Psoas muscle (tissue), 8 donors: ENCODE results near the gene TDRD9. TPM values are rescaled to one million over a fixed set of nuclear protein-coding genes. Genes with fewer than 3 reads are reported as not detected.

Experiments
- ATAC-seq, 4 donors: fragments of 200-7000 bp; cut with Tn5 transposase; one replicate each; pipeline ENCODE4 v1.9.1; 2020; ENCODE audit warnings: moderate library complexity in 3 of 4, mild to moderate bottlenecking in 2 of 4
- DNase-seq, 2 donors: peaks; one replicate each; pipeline ENCODE4 v3.0.0-alpha.2; 2020
- H3K27ac ChIP-seq: fragments of 200-600 bp; one replicate; pipeline ENCODE4 v1.8.0; 2022
- H3K27me3 ChIP-seq, 3 donors: fragments of 200-600 bp in 1 of 3; one replicate each; pipeline versions ENCODE4 v1.6.1 to v1.8.0; 2013 to 2022; ENCODE audit warnings: low read length in 2 of 3, mild to moderate bottlenecking in 2 of 3, moderate library complexity in 1 of 3; ENCODE audit not compliant: insufficient read depth in 3 of 3
- H3K36me3 ChIP-seq, 2 donors: fragments of 200-600 bp in 1 of 2; one replicate each; pipeline versions ENCODE4 v1.6.1 to v1.8.0; 2013 to 2022; ENCODE audit warnings: low read depth in 1 of 2, mild to moderate bottlenecking in 1 of 2, moderate library complexity in 1 of 2; ENCODE audit not compliant: insufficient read depth in 1 of 2
- H3K4me1 ChIP-seq: fragments of 200-600 bp; one replicate; pipeline ENCODE4 v1.8.0; 2022
- H3K4me3 ChIP-seq: fragments of 200-600 bp; one replicate; pipeline ENCODE4 v1.8.0; 2022; ENCODE audit warnings: mild to moderate bottlenecking
- H3K9me3 ChIP-seq: fragments of 200-600 bp; one replicate; pipeline ENCODE4 v1.8.0; 2022
- CTCF ChIP-seq: fragments of 200-600 bp; IDR thresholded peaks from one replicate; pipeline ENCODE4 v1.8.0; 2022; ENCODE audit warnings: antibody characterized with exemption
- WGBS, 3 donors: extraction: QIAGEN DNeasy Blood & Tissue Kit; methylation state at CpG; one replicate each; pipeline versions ENCODE4 v1.1.6 to v1.1.7; 2013; 5-methylcytosine and 5-hydroxymethylcytosine counted together
- intact Hi-C, 2 donors: fragments of 100-400 bp; cut with DNase I; formaldehyde crosslinking; loops; one replicate each; pipeline versions ENCODE4 v1.11.0 to v1.14.2; 2022
- polyA plus RNA-seq, 3 donors: library from polyadenylated mRNA; stranded (reverse); fragments of 200-250 nt; gene quantifications; one replicate each; pipeline ENCODE4 v1.2.3, GENCODE V29; 2013
- total RNA-seq, 4 donors: library from RNA; stranded (reverse); fragmentation: NEBNext Ultra II Directional in 2 of 4; extraction: Animal tissue kit (Norgen Biotek cat#: 25700) in 2 of 4; gene quantifications; one replicate each; pipeline versions ENCODE4 v1.2.1 to v1.2.4, GENCODE V29; 2021 to 2023
- donor health status: healthy with polysubstance abuse.
- donor health status: DM: no; HTN: no; CAD: no; lungs with moderate emphysema.
- donor health status: Bipolar disorder and iron deficiency.
- donor health status: healthy.
- donor health status: DM: yes; HTN: yes; CAD: no.
- donor health status: DM: no; HTN: no; CAD: no.
- donor health status: DM: no; HTN: no; CAD: no.
- donor health status: DM: yes; HTN: yes; CAD: no.

Gene TDRD9
- total and polyA plus RNA-seq, 7 donors, result 0.13 to 1.3 (median 0.31) TPM

- WGBS, 3 donors, result 88 to 91% (median 90%) methylated on average over 5 of the region's 5 CpGs
- no peak for TF ChIP-seq CTCF
- ATAC-seq (no peak), DNase-seq (no peak)
- no peak overlapping the region for H3K4me3 ChIP-seq
- intact Hi-C loops, result no loop called here
- H3K27me3 ChIP-seq, result peaks cover 0 to 16% (median 5%) of the 10 kb centered on the region in 3 donors
- H3K9me3 ChIP-seq, result no peaks in the 10 kb centered on the region
- H3K36me3 ChIP-seq, result no peaks in the 10 kb centered on the region
- H3K4me1 ChIP-seq, result no peaks in the 10 kb centered on the region
- H3K27ac ChIP-seq, result no peak overlapping the region
These were observed 138.0 kb downstream of the TDRD9 start for GRCh38 chr14:104066279-104066678.

GRCh38 chr14:104066719-104067295, 138.6 kb downstream of the TDRD9 start:
- intact Hi-C loops, result no loop called here
- DNase-seq (no peak), ATAC-seq (no peak)
- Histone ChIP-seq H3K9me3 (no peaks in the 10 kb centered on the region), H3K27ac (no peak overlapping the region), H3K27me3 (peaks cover 0 to 16% (median 5%) of the 10 kb centered on the region in 3 donors), H3K4me3 (no peak overlapping the region), H3K36me3 (no peaks in the 10 kb centered on the region), H3K4me1 (no peaks in the 10 kb centered on the region)
- TF ChIP-seq CTCF, result no peak
- WGBS, 3 donors, result 68 to 74% (median 72%) methylated on average over 4 of the region's 4 CpGs

- 66 to 77% (median 76%) methylated on average over 7 of the region's 7 CpGs for WGBS, 3 donors
- no peak overlapping the region for H3K4me3 ChIP-seq
- H3K27ac ChIP-seq, result no peak overlapping the region
- TF ChIP-seq CTCF, result no peak
- intact Hi-C loops, result no loop called here
- peaks cover 0 to 18% (median 3%) of the 10 kb centered on the region in 3 donors for H3K27me3 ChIP-seq
- no peaks in the 10 kb centered on the region for H3K36me3 ChIP-seq
- ATAC-seq (no peak), DNase-seq (no peak)
- H3K9me3 ChIP-seq, result no peaks in the 10 kb centered on the region
- no peaks in the 10 kb centered on the region for H3K4me1 ChIP-seq
These were observed 141.3 kb downstream of the TDRD9 start for GRCh38 chr14:104069541-104069940.

GRCh38 chr14:104072586-104072985, 144.3 kb downstream of the TDRD9 start:
- no peak for TF ChIP-seq CTCF
- no peaks in the 10 kb centered on the region for H3K4me1 ChIP-seq
- H3K9me3 ChIP-seq, result no peaks in the 10 kb centered on the region
- WGBS, 3 donors, result 58 to 64% (median 59%) methylated on average over 3 of the region's 3 CpGs
- peaks cover 0 to 31% (median 3%) of the 10 kb centered on the region in 3 donors for H3K27me3 ChIP-seq
- H3K36me3 ChIP-seq, result no peaks in the 10 kb centered on the region
- H3K4me3 ChIP-seq, result no peak overlapping the region
- no peak overlapping the region for H3K27ac ChIP-seq
- no peak for DNase-seq
- intact Hi-C loops, result no loop called here
- ATAC-seq, result no peak

GRCh38 chr14:104073764-104074163, 145.5 kb downstream of the TDRD9 start:
- Histone ChIP-seq H3K4me1 (no peaks in the 10 kb centered on the region), H3K4me3 (no peak overlapping the region), H3K36me3 (no peaks in the 10 kb centered on the region), H3K27me3 (peaks cover 0 to 26% (median 3%) of the 10 kb centered on the region in 3 donors), H3K27ac (no peak overlapping the region), H3K9me3 (no peaks in the 10 kb centered on the region)
- no peak for DNase-seq
- no peak for TF ChIP-seq CTCF
- ATAC-seq, result no peak
- intact Hi-C loops, result no loop called here
- WGBS, 3 donors, result 64 to 73% (median 66%) methylated on average over 4 of the region's 4 CpGs
